Breast epithelium (tissue), 3 donors: ENCODE results near the gene SERPINA3.

ENCODE experiments used
- CTCF ChIP-seq, 3 donors: fragments of 450-650 bp; IDR thresholded peaks; one replicate each; pipeline ENCODE4 v1.5.1; 2016 to 2017; ENCODE audit warnings: antibody characterized with exemption in 3 of 3, mild to moderate bottlenecking in 3 of 3, moderate library complexity in 3 of 3
- POLR2A ChIP-seq: fragments of 450-650 bp; IDR thresholded peaks from one replicate; pipeline ENCODE4 v1.6.1; 2016; ENCODE audit warnings: antibody characterized with exemption, mild to moderate bottlenecking, moderate library complexity

GRCh38 chr14:94665121-94665520, 52.9 kb downstream of the SERPINA3 start:
- no peak for TF ChIP-seq POLR2A
- TF ChIP-seq CTCF (IDR thresholded peaks at IDR 0.05): no peak
